Measurements from ENCODE around the gene PI4KA. TPM values are rescaled to one million over a fixed set of nuclear protein-coding genes. Genes with fewer than 3 reads are reported as not detected.
"Not testable (repeated sequence)": the region's sequence is repeated elsewhere in the genome, so short reads cannot be mapped to it uniquely, and the experiment has no call there.

The PI4KA gene
- total RNA-seq, 3 donors from 2014 or later: 62.7 to 103 (median 73.5) TPM

GRCh38 chr22:20843501-20843900 lies 15.1 kb downstream of the PI4KA start:
- no peaks in the 10 kb centered on the region for H3K27me3 ChIP-seq
- no peak overlapping the region for H3K27ac ChIP-seq
- no peaks in the 10 kb centered on the region for H3K36me3 ChIP-seq
- H3K9me3 ChIP-seq: no peaks in the 10 kb centered on the region
- H3K4me1 ChIP-seq: no peaks in the 10 kb centered on the region
- intact Hi-C loops (cut with DNase I; ENCODE audit: low total_unique reads): no loop called here
- TF ChIP-seq CTCF (IDR thresholded peaks at IDR 0.05) (no peak), POLR2A (IDR thresholded peaks at IDR 0.05) (no peak), POLR2AphosphoS5 (IDR thresholded peaks at IDR 0.05) (no peak)
- no peak for DNase-seq (ENCODE audit: low spot score in 2 of 2)
- no peak overlapping the region for H3K4me3 ChIP-seq

- Histone ChIP-seq H3K27ac (no peak overlapping the region), H3K9me3 (no peaks in the 10 kb centered on the region), H3K4me1 (no peaks in the 10 kb centered on the region), H3K36me3 (no peaks in the 10 kb centered on the region), H3K27me3 (no peaks in the 10 kb centered on the region), H3K4me3 (no peak overlapping the region)
- no peak for DNase-seq (ENCODE audit: low spot score in 2 of 2)
- TF ChIP-seq CTCF (IDR thresholded peaks at IDR 0.05) (no peak), POLR2A (IDR thresholded peaks at IDR 0.05) (no peak), POLR2AphosphoS5 (IDR thresholded peaks at IDR 0.05) (no peak)
- intact Hi-C loops (cut with DNase I; ENCODE audit: low total_unique reads): no loop called here
These were observed 17.8 kb downstream of the PI4KA start for GRCh38 chr22:20840646-20841371.

- Histone ChIP-seq H3K27ac (no peak overlapping the region), H3K36me3 (no peaks in the 10 kb centered on the region), H3K4me1 (no peaks in the 10 kb centered on the region), H3K27me3 (no peaks in the 10 kb centered on the region), H3K9me3 (no peaks in the 10 kb centered on the region), H3K4me3 (no peak overlapping the region)
- intact Hi-C loops (cut with DNase I; ENCODE audit: low total_unique reads): no loop called here
- TF ChIP-seq CTCF (IDR thresholded peaks at IDR 0.05) (no peak), POLR2AphosphoS5 (IDR thresholded peaks at IDR 0.05) (no peak), POLR2A (IDR thresholded peaks at IDR 0.05) (no peak)
- no peak for DNase-seq (ENCODE audit: low spot score in 2 of 2)
These were observed 18.6 kb downstream of the PI4KA start for GRCh38 chr22:20839837-20840645.

GRCh38 chr22:20839354-20839753 lies 19.3 kb downstream of the PI4KA start:
- H3K27me3 ChIP-seq; H3K4me3 ChIP-seq; H3K27ac ChIP-seq; H3K9me3 ChIP-seq; H3K4me1 ChIP-seq; intact Hi-C loops (cut with DNase I; ENCODE audit: low total_unique reads); DNase-seq (ENCODE audit: low spot score in 2 of 2); H3K36me3 ChIP-seq: not testable (repeated sequence)

GRCh38 chr22:20836987-20837823 lies 21.4 kb downstream of the PI4KA start:
- Histone ChIP-seq H3K27me3 (no peaks in the 10 kb centered on the region), H3K4me1 (no peaks in the 10 kb centered on the region), H3K36me3 (no peaks in the 10 kb centered on the region), H3K27ac (no peak overlapping the region), H3K4me3 (no peak overlapping the region), H3K9me3 (no peaks in the 10 kb centered on the region)
- no peak for TF ChIP-seq POLR2A (IDR thresholded peaks at IDR 0.05)
- TF ChIP-seq POLR2AphosphoS5 (IDR thresholded peaks at IDR 0.05): no peak
- no peak for TF ChIP-seq CTCF (IDR thresholded peaks at IDR 0.05)
- no peak for DNase-seq (ENCODE audit: low spot score in 2 of 2)
- intact Hi-C loops (cut with DNase I; ENCODE audit: low total_unique reads): no loop called here

Measured in breast epithelium (tissue), 4 donors.